Activated CD8-positive, alpha-beta T cell treated with anti-CD3 and anti-CD28 coated beads, Interleukin-2, amount 10 ng/mL, durations not matched to agents 7 days and 5 days (primary cell): Measurements from ENCODE around the gene CFAP161. TPM values are rescaled to one million over a fixed set of nuclear protein-coding genes. Genes with fewer than 3 reads are reported as not detected.
"Not testable (repeated sequence)": the region's sequence is repeated elsewhere in the genome, so short reads cannot be mapped to it uniquely, and the experiment has no call there.

Experiments used
- ATAC-seq: fragments of 150-1000 bp; cut with Tn5 transposase; one replicate; pipeline ENCODE4 v1.10.0; 2021; ENCODE audit warnings: moderate library complexity
- CTCF ChIA-PET: fragments of 350-600 bp; sonication (Branson Sonifier 250); formaldehyde crosslinking; loops from one replicate; lab custom pipeline; 2021; ENCODE audit warnings: antibody characterized with exemption; lab: Charles Lee
- POLR2A ChIA-PET: fragments of 350-600 bp; sonication (Branson Sonifier 250); formaldehyde crosslinking; loops from one replicate; lab custom pipeline; 2021; ENCODE audit warnings: antibody characterized with exemption; lab: Charles Lee
- DNase-seq: peaks from one replicate; pipeline ENCODE4 v3.0.0-alpha.2; 2020
- H3K27ac Mint-ChIP-seq: one replicate; pipeline ENCODE4 v1.8.0; 2021; ENCODE audit warnings: mild to moderate bottlenecking, mixed read lengths
- H3K27me3 Mint-ChIP-seq: one replicate; pipeline ENCODE4 v1.8.0; 2021; ENCODE audit warnings: low read depth, mixed read lengths
- H3K36me3 Mint-ChIP-seq: one replicate; pipeline ENCODE4 v1.8.0; 2021; ENCODE audit warnings: low read depth, mixed read lengths
- H3K4me1 Mint-ChIP-seq: one replicate; pipeline ENCODE4 v1.8.0; 2021; ENCODE audit warnings: low read depth, mixed read lengths
- H3K4me3 Mint-ChIP-seq: one replicate; pipeline ENCODE4 v1.8.0; 2021; ENCODE audit warnings: mild to moderate bottlenecking, mixed read lengths
- H3K9me3 Mint-ChIP-seq: one replicate; pipeline ENCODE4 v1.8.0; 2022; ENCODE audit warnings: mixed read lengths; ENCODE audit not compliant: insufficient read depth
- total RNA-seq, 2 experiments: library from RNA; stranded (reverse); gene quantifications; one replicate each; pipeline ENCODE4 v1.2.3, GENCODE V29; 2021

Gene CFAP161
- total RNA-seq, 2 experiments from 2014 or later, result not detected

- H3K36me3 Mint-ChIP-seq, ATAC-seq, H3K4me1 Mint-ChIP-seq, CTCF ChIA-PET, DNase-seq, POLR2A ChIA-PET, H3K27ac Mint-ChIP-seq, H3K9me3 Mint-ChIP-seq, H3K4me3 Mint-ChIP-seq: not testable (repeated sequence)
- H3K27me3 Mint-ChIP-seq, result peaks cover 21% of the 10 kb centered on the region
Observed at GRCh38 chr15:81141478-81141877, 7.4 kb downstream of the CFAP161 start.

- peaks cover 4% of the 10 kb centered on the region for H3K4me1 Mint-ChIP-seq
- DNase-seq, result no peak
- H3K9me3 Mint-ChIP-seq, result no peaks in the 10 kb centered on the region
- POLR2A ChIA-PET, result no interaction called here
- no peak overlapping the region for H3K27ac Mint-ChIP-seq
- peaks cover 12% of the 10 kb centered on the region for H3K27me3 Mint-ChIP-seq
- no peaks in the 10 kb centered on the region for H3K36me3 Mint-ChIP-seq
- H3K4me3 Mint-ChIP-seq, result no peak overlapping the region
- CTCF ChIA-PET, result interaction anchor here (0.7 to 2.3 kb wide), 4 partner anchors 9 to 129 kb away, joined by 3 to 9 read pairs (median 3); no protein-coding TSS in a partner anchor
- ATAC-seq, result no peak
Observed at GRCh38 chr15:81146006-81146405, 11.9 kb downstream of the CFAP161 start.

- no peak overlapping the region for H3K4me3 Mint-ChIP-seq
- peaks cover 4% of the 10 kb centered on the region for H3K4me1 Mint-ChIP-seq
- POLR2A ChIA-PET, result no interaction called here
- DNase-seq (no peak), ATAC-seq (no peak)
- H3K27ac Mint-ChIP-seq, result no peak overlapping the region
- H3K9me3 Mint-ChIP-seq, result no peaks in the 10 kb centered on the region
- H3K27me3 Mint-ChIP-seq, result peaks cover 13% of the 10 kb centered on the region
- no peaks in the 10 kb centered on the region for H3K36me3 Mint-ChIP-seq
- CTCF ChIA-PET, result interaction anchor here (1.2 to 2.3 kb wide), 2 partner anchors 9 to 120 kb away, joined by 3 to 9 read pairs; no protein-coding TSS in a partner anchor
Observed at GRCh38 chr15:81146466-81146865, 12.4 kb downstream of the CFAP161 start.

- H3K36me3 Mint-ChIP-seq, result no peaks in the 10 kb centered on the region
- H3K27me3 Mint-ChIP-seq, result peaks cover 8% of the 10 kb centered on the region
- no peak overlapping the region for H3K27ac Mint-ChIP-seq
- no peak overlapping the region for H3K4me3 Mint-ChIP-seq
- ChIA-PET CTCF (interaction anchor here (24.5 kb wide), 1 partner anchor 114 kb away, joined by 430 read pairs; no protein-coding TSS in a partner anchor), POLR2A (no interaction called here)
- H3K9me3 Mint-ChIP-seq, result no peaks in the 10 kb centered on the region
- DNase-seq, result no peak
- H3K4me1 Mint-ChIP-seq, result no peaks in the 10 kb centered on the region
- no peak for ATAC-seq
Observed at GRCh38 chr15:81151389-81151788, 17.3 kb downstream of the CFAP161 start.

- Mint-ChIP-seq H3K27me3 (peaks cover 8% of the 10 kb centered on the region), H3K4me1 (no peaks in the 10 kb centered on the region), H3K36me3 (no peaks in the 10 kb centered on the region), H3K9me3 (no peaks in the 10 kb centered on the region), H3K4me3 (no peak overlapping the region), H3K27ac (no peak overlapping the region)
- POLR2A ChIA-PET, result interaction anchor here (1.0 kb wide), 1 partner anchor 114 kb away, joined by 4 read pairs; no protein-coding TSS in a partner anchor
- no peak for ATAC-seq
- no peak for DNase-seq
- CTCF ChIA-PET, result interaction anchor here (24.5 kb wide), 1 partner anchor 113 kb away, joined by 430 read pairs; no protein-coding TSS in a partner anchor
Observed at GRCh38 chr15:81152339-81152738, 18.3 kb downstream of the CFAP161 start.

- Mint-ChIP-seq H3K4me3 (no peak overlapping the region), H3K9me3 (no peaks in the 10 kb centered on the region), H3K4me1 (no peaks in the 10 kb centered on the region), H3K36me3 (no peaks in the 10 kb centered on the region), H3K27me3 (peaks cover 8% of the 10 kb centered on the region), H3K27ac (no peak overlapping the region)
- DNase-seq, result no peak
- ATAC-seq, result no peak
- ChIA-PET POLR2A (interaction anchor here (1.0 kb wide), 1 partner anchor 113 kb away, joined by 4 read pairs; no protein-coding TSS in a partner anchor), CTCF (interaction anchor here (24.5 kb wide), 1 partner anchor 112 kb away, joined by 430 read pairs; no protein-coding TSS in a partner anchor)
Observed at GRCh38 chr15:81152799-81153198, 18.7 kb downstream of the CFAP161 start.

- no peaks in the 10 kb centered on the region for H3K4me1 Mint-ChIP-seq
- H3K27me3 Mint-ChIP-seq, result peaks cover 5% of the 10 kb centered on the region
- ChIA-PET POLR2A (interaction anchor here (0.5 to 1.2 kb wide), 2 partner anchors 110 to 169 kb away, joined by 3 to 4 read pairs; no protein-coding TSS in a partner anchor), CTCF (interaction anchor here (0.6 to 24.5 kb wide), 23 partner anchors 9 to 255 kb away, joined by 3 to 430 read pairs (median 4); no protein-coding TSS in a partner anchor)
- H3K4me3 Mint-ChIP-seq, result no peak overlapping the region
- ATAC-seq, result peak; percentile 44
- no peaks in the 10 kb centered on the region for H3K9me3 Mint-ChIP-seq
- H3K36me3 Mint-ChIP-seq, result no peaks in the 10 kb centered on the region
- DNase-seq, result peak; percentile 44
- H3K27ac Mint-ChIP-seq, result no peak overlapping the region
Observed at GRCh38 chr15:81155375-81156218, 21.5 kb downstream of the CFAP161 start.

- Mint-ChIP-seq H3K27me3 (peaks cover 1% of the 10 kb centered on the region), H3K4me1 (peaks cover 7% of the 10 kb centered on the region), H3K9me3 (no peaks in the 10 kb centered on the region), H3K27ac (no peak overlapping the region), H3K36me3 (no peaks in the 10 kb centered on the region), H3K4me3 (no peak overlapping the region)
- ChIA-PET CTCF (interaction anchor here (0.6 to 24.5 kb wide), 21 partner anchors 8 to 254 kb away, joined by 3 to 430 read pairs (median 4); no protein-coding TSS in a partner anchor), POLR2A (interaction anchor here (1.2 kb wide), 1 partner anchor 110 kb away, joined by 4 read pairs; no protein-coding TSS in a partner anchor)
- DNase-seq (no peak), ATAC-seq (no peak)
Observed at GRCh38 chr15:81156324-81156723, 22.3 kb downstream of the CFAP161 start.

- Mint-ChIP-seq H3K4me1 (peaks cover 18% of the 10 kb centered on the region), H3K9me3 (no peaks in the 10 kb centered on the region), H3K27me3 (peaks cover 3% of the 10 kb centered on the region), H3K27ac (no peak overlapping the region), H3K4me3 (no peak overlapping the region), H3K36me3 (no peaks in the 10 kb centered on the region)
- ChIA-PET POLR2A (no interaction called here), CTCF (interaction anchor here (0.8 to 24.5 kb wide), 4 partner anchors 11 to 108 kb away, joined by 3 to 430 read pairs (median 12); no protein-coding TSS in a partner anchor)
- ATAC-seq (no peak), DNase-seq (no peak)
Observed at GRCh38 chr15:81157195-81157938, 23.3 kb downstream of the CFAP161 start.

GRCh38 chr15:81157939-81158223 lies 23.8 kb downstream of the CFAP161 start:
- ChIA-PET CTCF (interaction anchor here (24.5 kb wide), 1 partner anchor 107 kb away, joined by 430 read pairs; no protein-coding TSS in a partner anchor), POLR2A (no interaction called here)
- DNase-seq (no peak), ATAC-seq (no peak)
- peaks cover 5% of the 10 kb centered on the region for H3K27me3 Mint-ChIP-seq
- no peaks in the 10 kb centered on the region for H3K36me3 Mint-ChIP-seq
- H3K9me3 Mint-ChIP-seq, result no peaks in the 10 kb centered on the region
- H3K4me3 Mint-ChIP-seq, result no peak overlapping the region
- H3K4me1 Mint-ChIP-seq, result peaks cover 20% of the 10 kb centered on the region
- H3K27ac Mint-ChIP-seq, result no peak overlapping the region

GRCh38 chr15:81158561-81158960 lies 24.5 kb downstream of the CFAP161 start:
- ATAC-seq, H3K9me3 Mint-ChIP-seq, POLR2A ChIA-PET, DNase-seq, H3K4me3 Mint-ChIP-seq, H3K27ac Mint-ChIP-seq, H3K27me3 Mint-ChIP-seq, H3K36me3 Mint-ChIP-seq: not testable (repeated sequence)
- CTCF ChIA-PET, result interaction anchor here (24.5 kb wide), 1 partner anchor 106 kb away, joined by 430 read pairs; no protein-coding TSS in a partner anchor
- peaks cover 20% of the 10 kb centered on the region for H3K4me1 Mint-ChIP-seq
